CD1c-positive myeloid dendritic cell (primary cell): ENCODE measurements around the gene CELF1.

Experiments used
- DNase-seq: peaks from one replicate; pipeline ENCODE4 v3.0.0-alpha.2; 2016; ENCODE audit errors: extremely low spot score

CELF1 gene

DNA sequence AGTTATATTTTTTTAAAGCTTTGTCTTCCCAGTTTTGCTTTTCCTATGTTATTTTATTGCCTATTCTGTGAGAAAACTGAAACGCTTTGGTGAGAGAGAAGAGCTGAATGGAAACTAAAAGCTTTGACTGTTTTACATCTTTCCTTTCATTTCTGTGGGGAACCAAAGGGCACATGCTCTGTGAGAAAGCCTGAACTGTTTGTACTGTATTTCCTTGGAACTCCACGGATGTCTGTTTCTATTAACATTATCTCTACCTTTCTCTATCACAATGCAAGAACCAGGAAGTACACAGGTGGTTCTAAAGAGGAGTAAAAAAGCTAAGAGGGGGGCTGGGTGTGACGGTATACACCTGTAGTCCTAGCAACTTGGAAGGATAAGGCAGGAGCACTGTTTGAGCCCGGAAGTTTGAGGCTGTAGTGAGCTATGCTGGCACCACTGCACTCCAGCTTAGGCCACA is 43.8 kb downstream of the CELF1 start:
- DNase-seq: no peak

DNA sequence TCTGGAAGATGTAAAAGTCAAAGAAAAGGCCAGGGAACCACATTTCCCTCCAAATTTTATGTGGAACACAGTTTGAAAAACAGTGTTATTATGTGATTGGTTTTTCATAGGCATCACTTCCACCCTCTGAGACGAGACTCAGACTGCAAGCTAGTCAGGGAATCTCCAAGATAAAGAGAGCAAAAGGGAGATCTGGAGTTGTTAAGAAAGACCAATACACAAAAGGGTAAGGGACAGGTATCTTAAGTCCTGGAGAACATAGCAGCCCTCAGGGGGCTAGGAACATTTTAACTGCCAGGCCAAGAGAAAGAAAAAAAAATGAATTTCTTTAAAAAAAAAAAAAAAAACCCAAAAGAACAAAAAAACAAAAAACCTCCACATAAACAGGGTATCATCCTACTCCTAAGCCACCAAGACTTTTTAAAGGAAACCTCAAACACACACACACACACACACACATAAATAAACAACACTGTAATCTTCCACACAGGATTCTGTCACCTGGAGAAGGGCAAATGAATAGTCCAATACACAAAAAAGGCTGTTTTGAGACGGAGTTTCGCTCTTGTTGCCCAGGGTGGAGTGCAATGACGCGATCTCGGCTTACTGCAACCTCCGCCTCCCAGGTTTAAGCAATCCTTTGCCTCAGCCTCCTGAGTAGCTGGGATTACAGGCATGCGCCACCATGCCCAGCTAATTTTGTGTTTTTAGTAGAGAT is 44.5 kb downstream of the CELF1 start:
- no peak for DNase-seq

- no peak for DNase-seq
These were observed 45.2 kb downstream of the CELF1 start for GRCh38 chr11:47507563-47508239.

GRCh38 chr11:47506795-47507562 is 46.0 kb downstream of the CELF1 start:
- DNase-seq: no peak

DNA sequence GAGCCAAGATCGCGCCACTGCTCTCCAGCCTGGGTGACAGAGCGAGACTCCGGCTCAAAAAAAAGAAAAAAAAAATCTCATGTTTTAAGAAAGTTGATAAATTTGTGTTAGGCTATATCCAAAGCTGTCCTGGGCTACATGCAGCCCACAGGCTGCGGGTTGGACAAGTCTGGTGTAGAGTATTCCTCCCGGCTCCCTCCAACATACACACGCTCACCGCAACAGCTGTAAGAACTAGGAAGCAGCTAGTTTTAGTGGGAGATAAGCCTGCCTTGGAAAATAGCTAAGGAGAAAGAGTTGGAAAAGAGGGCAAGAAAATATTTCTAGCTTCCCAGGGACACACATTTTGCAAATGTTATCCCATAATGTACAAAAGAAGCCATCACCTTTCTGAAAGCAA is 46.6 kb downstream of the CELF1 start:
- DNase-seq: no peak

GRCh38 chr11:47504910-47505309 is 48.0 kb downstream of the CELF1 start:
- no peak for DNase-seq

DNA sequence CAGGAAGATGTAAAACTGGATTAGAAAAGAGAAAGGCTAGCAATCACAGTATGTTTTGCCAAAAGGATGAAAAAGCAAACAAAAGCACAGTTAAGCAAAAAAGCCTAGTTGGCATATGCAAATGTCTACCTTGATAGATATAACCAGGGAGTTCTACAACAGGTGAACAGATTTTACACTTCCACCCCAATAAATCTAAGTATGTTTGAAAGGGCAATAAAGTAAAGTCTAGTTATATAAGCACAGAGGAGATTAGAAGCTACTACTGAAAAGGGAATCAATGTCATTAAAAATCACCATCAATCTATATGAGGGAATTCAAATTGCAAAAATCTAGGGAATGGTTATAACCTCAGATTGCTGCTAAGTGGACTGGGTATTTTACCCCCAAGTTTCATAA is 49.7 kb downstream of the CELF1 start:
- no peak for DNase-seq

GRCh38 chr11:47502767-47503166 is 50.2 kb downstream of the CELF1 start:
- DNase-seq: no peak

GRCh38 chr11:47501101-47501500 is 51.8 kb downstream of the CELF1 start:
- no peak for DNase-seq

DNA sequence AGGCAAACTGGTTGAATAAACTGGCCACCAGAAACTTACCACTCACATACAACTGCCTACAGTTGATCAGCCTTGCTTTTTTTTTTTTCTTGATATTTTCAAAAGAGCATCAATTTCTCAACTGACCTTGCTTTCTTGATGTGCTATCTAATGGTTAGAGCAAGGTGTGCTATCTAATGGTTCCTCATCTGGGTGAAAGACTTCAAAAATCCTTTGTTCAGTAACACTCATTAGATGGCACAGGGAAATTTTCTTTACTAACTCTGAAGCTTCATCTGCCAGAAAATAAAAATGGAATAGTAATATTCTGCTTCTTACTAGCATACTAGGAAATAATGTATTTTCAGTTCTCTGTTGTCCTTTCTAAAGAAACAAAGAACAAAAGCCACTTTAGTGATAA is 52.8 kb downstream of the CELF1 start:
- no peak for DNase-seq

DNA sequence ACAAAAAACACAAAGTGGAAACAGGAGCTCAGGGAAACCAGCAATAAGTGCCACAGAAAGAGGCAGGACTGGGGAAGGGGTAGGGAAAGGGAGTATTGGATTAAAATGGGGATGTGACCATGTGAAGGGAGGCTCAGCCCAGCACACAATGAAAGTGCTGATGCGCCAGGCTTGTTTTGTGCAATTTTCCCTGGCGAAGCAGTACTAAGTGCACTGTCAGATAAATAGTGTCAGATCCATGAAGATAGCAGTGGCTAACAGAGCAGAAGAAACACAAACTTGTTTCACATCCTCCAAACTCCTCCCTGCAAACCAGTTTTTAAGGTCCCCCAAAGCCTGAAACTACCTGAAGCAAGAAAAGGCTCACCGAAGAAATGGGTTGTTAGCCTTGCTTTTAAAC is 53.3 kb downstream of the CELF1 start:
- DNase-seq: peak; percentile 68

GRCh38 chr11:47499161-47499560 is 53.8 kb downstream of the CELF1 start:
- DNase-seq: peak; percentile 76

DNA sequence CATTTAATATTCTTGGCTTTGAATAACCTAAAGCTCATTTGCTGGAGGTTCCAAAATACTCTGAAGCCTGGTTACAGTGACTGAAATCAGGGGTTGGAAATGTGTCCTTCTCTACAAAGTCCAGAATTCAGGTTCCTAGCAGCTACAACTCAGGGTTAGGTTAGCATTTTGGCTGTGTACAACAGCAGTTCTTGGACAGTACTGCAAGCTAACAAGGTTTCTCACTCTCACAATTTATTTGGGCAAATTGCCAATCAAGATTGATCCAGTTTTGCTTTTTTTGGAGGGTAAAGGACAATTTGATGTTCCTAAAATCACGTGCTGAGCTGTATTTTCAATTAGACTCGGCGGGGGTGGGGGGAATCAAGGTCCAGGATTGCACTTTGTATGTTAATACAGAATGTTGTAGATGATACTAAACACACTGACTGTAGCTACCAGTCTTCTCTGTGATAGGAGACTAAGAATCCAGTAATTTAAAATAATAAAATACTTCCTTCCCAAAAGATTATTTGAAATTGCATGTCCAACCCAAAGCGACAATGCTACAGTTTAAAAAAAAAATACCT is 54.3 kb downstream of the CELF1 start:
- no peak for DNase-seq

- DNase-seq: no peak
These were observed 54.8 kb downstream of the CELF1 start for GRCh38 chr11:47498149-47498548.

DNA sequence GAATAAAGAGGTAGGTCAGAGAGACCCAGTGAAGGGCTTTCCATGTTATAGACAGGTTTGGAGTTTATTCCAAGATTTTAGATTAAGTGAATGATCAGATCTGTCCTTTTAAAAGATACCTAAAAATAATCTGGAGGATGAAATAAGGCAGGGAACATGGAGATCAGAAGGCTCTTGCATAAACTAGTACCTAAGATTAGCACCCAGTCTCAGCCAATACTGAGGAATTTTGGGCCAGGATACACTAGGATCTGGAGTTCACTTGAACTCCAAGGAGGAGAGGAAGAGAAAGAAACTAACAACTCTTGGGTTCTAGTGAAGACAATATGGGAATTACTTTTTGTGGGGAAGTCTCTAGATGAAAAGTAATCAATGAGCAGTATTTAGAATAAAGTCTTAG is 56.1 kb downstream of the CELF1 start:
- no peak for DNase-seq

DNA sequence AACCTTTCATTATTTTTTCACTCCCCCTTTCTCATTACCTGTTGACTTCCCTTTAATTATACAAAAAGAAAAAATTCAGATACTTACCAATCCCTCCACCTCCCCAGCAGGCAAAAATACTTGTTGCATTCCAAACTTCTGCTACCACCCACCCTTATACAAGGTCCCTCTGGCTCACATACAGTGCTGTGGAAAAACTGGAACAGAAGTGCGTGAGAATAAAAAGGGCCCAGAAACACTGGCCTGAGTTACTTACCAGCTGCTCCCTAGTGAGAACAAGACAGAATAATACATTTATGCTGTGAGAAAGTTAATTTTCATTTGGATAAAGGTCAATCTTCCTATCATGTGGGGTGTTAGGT is 57.1 kb downstream of the CELF1 start:
- no peak for DNase-seq

- DNase-seq: no peak
These were observed 57.7 kb downstream of the CELF1 start for GRCh38 chr11:47495011-47495855.

DNA sequence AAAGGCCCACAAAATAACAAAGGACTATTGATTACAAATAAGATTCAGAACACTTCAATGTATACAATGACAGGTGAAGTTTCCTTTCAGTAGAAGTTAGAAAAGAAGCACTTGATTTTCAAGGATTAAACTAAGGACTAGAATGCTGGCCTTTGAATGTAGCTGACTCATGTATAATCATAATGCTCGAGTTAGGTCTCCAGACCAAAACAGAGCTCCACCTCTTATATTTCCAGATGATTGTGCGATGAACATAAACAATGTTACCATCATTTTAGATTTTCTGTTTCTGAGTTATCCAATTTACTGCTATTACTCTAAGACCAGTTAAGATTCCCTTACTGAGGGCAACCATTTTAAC is 63.6 kb downstream of the CELF1 start:
- no peak for DNase-seq

- no peak for DNase-seq
These were observed 64.1 kb downstream of the CELF1 start for GRCh38 chr11:47488674-47489394.

- DNase-seq: no peak
These were observed 64.8 kb downstream of the CELF1 start for GRCh38 chr11:47488111-47488510.

- no peak for DNase-seq
These were observed 65.5 kb downstream of the CELF1 start for GRCh38 chr11:47487421-47487820.
